Globus pallidus (tissue), 1 donor: Measurements from ENCODE around the gene ASXL1.

ENCODE experiments used
- DNase-seq: peaks from one replicate; pipeline ENCODE4 v3.0.0-alpha.2; 2015; ENCODE audit warnings: low spot score

The ASXL1 gene

GRCh38 chr20:32465901-32466675 lies 108.0 kb downstream of the ASXL1 start:
- peak; percentile 94 for DNase-seq

GRCh38 chr20:32466739-32467505 lies 108.8 kb downstream of the ASXL1 start:
- no peak for DNase-seq

- no peak for DNase-seq
Observed at GRCh38 chr20:32467506-32468312, 109.6 kb downstream of the ASXL1 start.

- no peak for DNase-seq
Observed at GRCh38 chr20:32468313-32468640, 110.1 kb downstream of the ASXL1 start.

GRCh38 chr20:32468860-32469259 lies 110.7 kb downstream of the ASXL1 start:
- no peak for DNase-seq

- DNase-seq = no peak
Observed at GRCh38 chr20:32470025-32470861, 112.1 kb downstream of the ASXL1 start.

- no peak for DNase-seq
Observed at GRCh38 chr20:32470940-32471339, 112.8 kb downstream of the ASXL1 start.

GRCh38 chr20:32472581-32473207 lies 114.6 kb downstream of the ASXL1 start:
- no peak for DNase-seq

GRCh38 chr20:32473231-32474008 lies 115.3 kb downstream of the ASXL1 start:
- no peak for DNase-seq

- DNase-seq = no peak
Observed at GRCh38 chr20:32474009-32474716, 116.0 kb downstream of the ASXL1 start.

- no peak for DNase-seq
Observed at GRCh38 chr20:32474717-32474966, 116.5 kb downstream of the ASXL1 start.

- DNase-seq = peak; percentile 74
Observed at GRCh38 chr20:32474967-32475811, 117.1 kb downstream of the ASXL1 start.

- DNase-seq = no peak
Observed at GRCh38 chr20:32476684-32477593, 118.8 kb downstream of the ASXL1 start.

GRCh38 chr20:32477594-32478512 lies 119.7 kb downstream of the ASXL1 start:
- DNase-seq = peak; percentile 61

- DNase-seq = no peak
Observed at GRCh38 chr20:32478576-32478975, 120.4 kb downstream of the ASXL1 start.

- DNase-seq = no peak
Observed at GRCh38 chr20:32479012-32479411, 120.9 kb downstream of the ASXL1 start.

- DNase-seq = no peak
Observed at GRCh38 chr20:32479697-32480171, 121.6 kb downstream of the ASXL1 start.
